Left lung (tissue), 10 donors: ENCODE results near the gene SESN1. TPM values are rescaled to one million over a fixed set of nuclear protein-coding genes. Genes with fewer than 3 reads are reported as not detected.
"Not testable (repeated sequence)": the region's sequence is repeated elsewhere in the genome, so short reads cannot be mapped to it uniquely, and the experiment has no call there.

Experiments used
- ATAC-seq: fragments of 200-7000 bp; cut with Tn5 transposase; one replicate; pipeline ENCODE4 v1.9.1; 2020; ENCODE audit warnings: moderate library complexity
- DNase-seq, 4 donors: peaks; one replicate each; pipeline ENCODE4 v3.0.0-alpha.2; 2013 to 2020
- H3K27ac ChIP-seq, 2 donors: fragments of 200-600 bp; sonication (generic) in 1 of 2; one replicate each; pipeline versions ENCODE4 v1.5.0 to v1.8.0; 2020 to 2021
- H3K27me3 ChIP-seq, 2 donors: fragments of 200-600 bp; sonication (generic) in 1 of 2; one replicate each; pipeline versions ENCODE4 v1.5.0 to v1.8.0; 2020 to 2021
- H3K36me3 ChIP-seq, 2 donors: fragments of 200-600 bp; sonication (generic) in 1 of 2; one replicate each; pipeline versions ENCODE4 v1.5.0 to v1.8.0; 2020 to 2021
- H3K4me1 ChIP-seq, 2 donors: fragments of 200-600 bp; one replicate each; pipeline ENCODE4 v1.8.0; 2021
- H3K4me3 ChIP-seq, 2 donors: fragments of 200-600 bp; sonication (generic) in 1 of 2; one replicate each; pipeline versions ENCODE4 v1.5.0 to v1.8.0; 2020 to 2021; ENCODE audit warnings: mild to moderate bottlenecking in 1 of 2
- H3K9me3 ChIP-seq, 2 donors: fragments of 200-600 bp; sonication (generic) in 1 of 2; one replicate each; pipeline versions ENCODE4 v1.5.0 to v1.8.0; 2020 to 2021
- CTCF ChIP-seq, 2 donors: fragments of 200-600 bp; sonication (generic) in 1 of 2; IDR thresholded peaks; one replicate each; pipeline versions ENCODE4 v1.5.0 to v1.8.0; 2021; ENCODE audit warnings: antibody characterized with exemption in 2 of 2
- intact Hi-C, 2 donors: fragments of 100-400 bp; cut with DNase I; formaldehyde crosslinking; loops; one replicate each; pipeline versions ENCODE4 v1.11.2 to v1.14.2; 2022
- polyA plus RNA-seq, 6 donors: library from polyadenylated mRNA; unstranded; fragments of 120-200 nt; gene quantifications; one replicate each; pipeline ENCODE4 v1.2.1, GENCODE V29; 2013; ENCODE audit not compliant: insufficient read length in 6 of 6
- total RNA-seq, 2 donors: library from RNA; stranded (reverse); fragmentation: NEBNext Ultra II Directional; extraction: Animal tissue kit (Norgen Biotek cat#: 25700); gene quantifications; one replicate each; pipeline ENCODE4 v1.2.1, GENCODE V29; 2021
- donor health status: DM: no; HTN: yes; CAD: no.
- donor health status: DM: no; HTN: no; CAD: no.

SESN1 gene
- total and polyA plus RNA-seq, 8 donors: 20.5 to 90.5 (median 65.7) TPM

DNA sequence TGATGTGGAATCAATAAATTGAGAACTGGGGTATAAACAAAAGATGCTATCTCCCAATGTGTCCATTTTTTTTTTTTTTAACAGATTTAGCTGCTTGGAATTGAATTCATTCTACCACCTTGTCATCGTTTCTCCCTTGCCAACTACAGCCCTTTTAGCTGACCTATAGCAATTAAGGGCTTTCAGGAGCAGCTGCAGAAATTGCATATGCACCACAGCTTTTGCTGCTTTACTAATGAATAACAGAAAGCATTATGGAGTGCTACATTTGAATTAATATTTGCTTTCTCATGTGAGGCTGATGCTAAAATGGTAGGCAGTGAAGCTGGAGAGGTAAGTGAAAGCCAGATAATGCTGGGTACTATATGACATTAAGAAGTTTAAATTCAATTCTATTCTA, 5.7 kb downstream of the SESN1 start:
- Histone ChIP-seq H3K4me1 (peaks cover 0 to 41% of the 10 kb centered on the region in 2 donors), H3K36me3 (no peaks in the 10 kb centered on the region), H3K27ac (no peak overlapping the region), H3K9me3 (no peaks in the 10 kb centered on the region), H3K27me3 (no peaks in the 10 kb centered on the region), H3K4me3 (no peak overlapping the region)
- ATAC-seq (no peak), DNase-seq (no peak)
- intact Hi-C loops: no loop called here
- no peak for TF ChIP-seq CTCF (IDR thresholded peaks at IDR 0.05)

DNA sequence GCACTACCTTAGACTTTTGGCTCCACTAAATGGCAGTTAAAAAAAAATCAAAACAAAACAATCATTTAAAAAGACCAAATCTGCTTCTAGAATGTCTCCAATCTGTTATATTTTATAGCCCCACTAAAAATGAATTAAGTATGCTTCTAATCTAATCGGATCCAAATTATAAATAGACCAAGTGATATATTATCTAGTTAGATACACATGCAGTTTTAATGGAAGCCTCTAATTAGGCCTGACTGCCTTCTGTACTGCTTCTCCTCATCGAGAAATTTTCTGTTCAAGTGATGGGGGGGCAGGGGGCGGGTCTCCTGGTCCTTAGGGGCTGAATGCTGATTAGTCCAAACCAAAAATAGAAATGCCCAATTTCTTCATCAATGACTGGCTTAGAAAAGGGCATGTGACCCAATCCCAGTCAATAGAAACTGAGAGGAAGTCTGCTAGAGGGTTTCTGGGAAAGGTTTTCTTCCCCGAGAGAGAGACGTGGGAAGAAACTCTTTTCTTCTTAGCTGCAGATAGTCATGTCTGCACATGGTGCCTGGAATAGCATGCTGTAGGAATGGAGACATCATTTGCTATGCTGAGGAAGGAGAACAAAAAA, 6.9 kb downstream of the SESN1 start:
- no peak overlapping the region for H3K4me3 ChIP-seq
- ATAC-seq (no peak), DNase-seq (no peak)
- no peaks in the 10 kb centered on the region for H3K9me3 ChIP-seq
- intact Hi-C loops: no loop called here
- no peaks in the 10 kb centered on the region for H3K36me3 ChIP-seq
- H3K27ac ChIP-seq: no peak overlapping the region
- H3K27me3 ChIP-seq: no peaks in the 10 kb centered on the region
- peaks cover 0 to 29% of the 10 kb centered on the region in 2 donors for H3K4me1 ChIP-seq
- TF ChIP-seq CTCF (IDR thresholded peaks at IDR 0.05): no peak

GRCh38 chr6:109084146-109084545, 10.5 kb downstream of the SESN1 start:
- ATAC-seq, H3K4me1 ChIP-seq, intact Hi-C loops, H3K27me3 ChIP-seq, H3K4me3 ChIP-seq, H3K36me3 ChIP-seq, DNase-seq, H3K27ac ChIP-seq, H3K9me3 ChIP-seq: not testable (repeated sequence)

DNA sequence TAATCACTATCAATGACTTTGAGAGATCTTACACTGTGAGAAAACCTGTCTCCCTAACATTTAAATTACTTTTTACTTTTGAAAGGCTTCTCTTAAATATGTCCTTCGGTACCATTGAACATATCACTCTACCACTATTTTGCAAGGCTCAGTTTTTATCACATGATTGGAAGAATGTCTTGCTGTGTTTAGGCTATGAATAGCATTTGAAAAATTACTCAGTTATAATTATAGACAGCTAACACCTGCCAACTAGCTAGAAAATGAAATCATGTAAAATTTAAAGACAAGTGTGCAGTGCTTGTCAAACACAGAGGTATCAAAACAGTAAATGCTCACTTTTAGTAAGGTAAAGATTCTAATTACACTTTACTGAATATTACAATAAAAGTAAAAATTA, 11.0 kb downstream of the SESN1 start:
- no peaks in the 10 kb centered on the region for H3K9me3 ChIP-seq
- H3K27ac ChIP-seq: no peak overlapping the region
- no peaks in the 10 kb centered on the region for H3K27me3 ChIP-seq
- DNase-seq: no peak
- no peak overlapping the region for H3K4me3 ChIP-seq
- H3K36me3 ChIP-seq: no peaks in the 10 kb centered on the region
- ATAC-seq: no peak
- no peak for TF ChIP-seq CTCF (IDR thresholded peaks at IDR 0.05)
- peaks cover 0 to 4% of the 10 kb centered on the region in 2 donors for H3K4me1 ChIP-seq
- intact Hi-C loops: no loop called here

DNA sequence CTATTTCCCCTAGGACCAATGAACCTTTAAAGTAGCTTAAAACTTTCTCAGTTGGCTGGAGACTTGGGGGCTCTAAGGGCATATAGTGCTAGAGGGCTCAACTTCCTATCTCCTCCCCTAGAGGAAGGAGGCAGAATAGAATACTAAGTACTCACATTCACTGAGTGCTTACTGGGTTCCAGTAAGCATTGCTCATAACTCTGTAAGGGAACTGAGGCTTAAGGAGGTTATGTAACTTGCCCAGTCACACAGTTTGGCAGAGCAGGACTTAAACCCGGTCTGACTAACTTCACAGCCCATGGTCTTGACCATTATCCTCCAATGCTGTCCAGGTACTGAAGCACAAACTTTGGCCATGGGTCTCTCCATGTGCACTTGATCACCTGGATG, 12.5 kb downstream of the SESN1 start:
- intact Hi-C loops: no loop called here
- TF ChIP-seq CTCF (IDR thresholded peaks at IDR 0.05): no peak
- H3K4me1 ChIP-seq: peaks cover 0 to 4% of the 10 kb centered on the region in 2 donors
- no peaks in the 10 kb centered on the region for H3K9me3 ChIP-seq
- H3K27ac ChIP-seq: no peak overlapping the region
- ATAC-seq (peak; percentile 89), DNase-seq (no peak)
- no peaks in the 10 kb centered on the region for H3K27me3 ChIP-seq
- H3K36me3 ChIP-seq: no peaks in the 10 kb centered on the region
- no peak overlapping the region for H3K4me3 ChIP-seq
